ENCODE measurements around the gene LAIR1.

DNA sequence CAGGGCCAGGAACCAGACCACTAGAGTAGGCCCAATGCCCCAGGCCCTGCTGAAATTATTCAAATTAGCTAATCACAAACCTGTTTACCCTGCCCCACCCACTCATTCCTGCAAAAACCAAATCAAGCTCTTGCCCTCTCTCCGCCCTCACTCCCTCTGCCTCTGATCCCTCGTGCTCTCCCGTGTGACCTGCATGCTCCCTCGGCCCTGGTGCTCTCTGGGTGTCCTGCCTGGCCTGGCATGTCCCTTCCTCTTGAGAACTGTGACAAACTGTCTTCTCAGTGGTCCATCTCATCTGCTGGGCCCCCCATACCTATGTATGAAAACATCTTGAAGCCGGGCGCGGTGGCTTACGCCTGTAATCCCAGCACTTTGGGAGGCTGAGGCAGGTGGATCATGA is 38.3 kb upstream of the LAIR1 start:
- TF ChIP-seq POLR2AphosphoS5 (IDR thresholded peaks at IDR 0.05; ENCODE audit: low read depth, low read length) (no peak), EP300 (IDR thresholded peaks at IDR 0.05; ENCODE audit: borderline replicate concordance in 1 of 2, low read depth in 1 of 2, low read length in 1 of 2) (no peak), SIN3A (IDR thresholded peaks at IDR 0.05; ENCODE audit: borderline replicate concordance, low read depth, low read length) (no peak), EZH2phosphoT487 (IDR thresholded peaks at IDR 0.05; ENCODE audit: borderline replicate concordance, low read depth) (no peak), NRF1 (IDR thresholded peaks at IDR 0.05; ENCODE audit: low read depth, low read length) (no peak), MXI1 (IDR thresholded peaks at IDR 0.05; ENCODE audit: low read depth, low read length) (no peak), FOXJ3 (CRISPR knock-in tag; IDR thresholded peaks at IDR 0.05) (no peak)
- TF ChIP-seq, protein P1, sequence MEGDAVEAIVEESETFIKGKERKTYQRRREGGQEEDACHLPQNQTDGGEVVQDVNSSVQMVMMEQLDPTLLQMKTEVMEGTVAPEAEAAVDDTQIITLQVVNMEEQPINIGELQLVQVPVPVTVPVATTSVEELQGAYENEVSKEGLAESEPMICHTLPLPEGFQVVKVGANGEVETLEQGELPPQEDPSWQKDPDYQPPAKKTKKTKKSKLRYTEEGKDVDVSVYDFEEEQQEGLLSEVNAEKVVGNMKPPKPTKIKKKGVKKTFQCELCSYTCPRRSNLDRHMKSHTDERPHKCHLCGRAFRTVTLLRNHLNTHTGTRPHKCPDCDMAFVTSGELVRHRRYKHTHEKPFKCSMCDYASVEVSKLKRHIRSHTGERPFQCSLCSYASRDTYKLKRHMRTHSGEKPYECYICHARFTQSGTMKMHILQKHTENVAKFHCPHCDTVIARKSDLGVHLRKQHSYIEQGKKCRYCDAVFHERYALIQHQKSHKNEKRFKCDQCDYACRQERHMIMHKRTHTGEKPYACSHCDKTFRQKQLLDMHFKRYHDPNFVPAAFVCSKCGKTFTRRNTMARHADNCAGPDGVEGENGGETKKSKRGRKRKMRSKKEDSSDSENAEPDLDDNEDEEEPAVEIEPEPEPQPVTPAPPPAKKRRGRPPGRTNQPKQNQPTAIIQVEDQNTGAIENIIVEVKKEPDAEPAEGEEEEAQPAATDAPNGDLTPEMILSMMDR (IDR thresholded peaks at IDR 0.05) = no peak
- TF ChIP-seq, protein P2, sequence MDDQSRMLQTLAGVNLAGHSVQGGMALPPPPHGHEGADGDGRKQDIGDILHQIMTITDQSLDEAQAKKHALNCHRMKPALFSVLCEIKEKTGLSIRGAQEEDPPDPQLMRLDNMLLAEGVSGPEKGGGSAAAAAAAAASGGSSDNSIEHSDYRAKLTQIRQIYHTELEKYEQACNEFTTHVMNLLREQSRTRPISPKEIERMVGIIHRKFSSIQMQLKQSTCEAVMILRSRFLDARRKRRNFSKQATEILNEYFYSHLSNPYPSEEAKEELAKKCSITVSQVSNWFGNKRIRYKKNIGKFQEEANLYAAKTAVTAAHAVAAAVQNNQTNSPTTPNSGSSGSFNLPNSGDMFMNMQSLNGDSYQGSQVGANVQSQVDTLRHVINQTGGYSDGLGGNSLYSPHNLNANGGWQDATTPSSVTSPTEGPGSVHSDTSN (IDR thresholded peaks at IDR 0.05) = no peak
- TF ChIP-seq, protein P3, sequence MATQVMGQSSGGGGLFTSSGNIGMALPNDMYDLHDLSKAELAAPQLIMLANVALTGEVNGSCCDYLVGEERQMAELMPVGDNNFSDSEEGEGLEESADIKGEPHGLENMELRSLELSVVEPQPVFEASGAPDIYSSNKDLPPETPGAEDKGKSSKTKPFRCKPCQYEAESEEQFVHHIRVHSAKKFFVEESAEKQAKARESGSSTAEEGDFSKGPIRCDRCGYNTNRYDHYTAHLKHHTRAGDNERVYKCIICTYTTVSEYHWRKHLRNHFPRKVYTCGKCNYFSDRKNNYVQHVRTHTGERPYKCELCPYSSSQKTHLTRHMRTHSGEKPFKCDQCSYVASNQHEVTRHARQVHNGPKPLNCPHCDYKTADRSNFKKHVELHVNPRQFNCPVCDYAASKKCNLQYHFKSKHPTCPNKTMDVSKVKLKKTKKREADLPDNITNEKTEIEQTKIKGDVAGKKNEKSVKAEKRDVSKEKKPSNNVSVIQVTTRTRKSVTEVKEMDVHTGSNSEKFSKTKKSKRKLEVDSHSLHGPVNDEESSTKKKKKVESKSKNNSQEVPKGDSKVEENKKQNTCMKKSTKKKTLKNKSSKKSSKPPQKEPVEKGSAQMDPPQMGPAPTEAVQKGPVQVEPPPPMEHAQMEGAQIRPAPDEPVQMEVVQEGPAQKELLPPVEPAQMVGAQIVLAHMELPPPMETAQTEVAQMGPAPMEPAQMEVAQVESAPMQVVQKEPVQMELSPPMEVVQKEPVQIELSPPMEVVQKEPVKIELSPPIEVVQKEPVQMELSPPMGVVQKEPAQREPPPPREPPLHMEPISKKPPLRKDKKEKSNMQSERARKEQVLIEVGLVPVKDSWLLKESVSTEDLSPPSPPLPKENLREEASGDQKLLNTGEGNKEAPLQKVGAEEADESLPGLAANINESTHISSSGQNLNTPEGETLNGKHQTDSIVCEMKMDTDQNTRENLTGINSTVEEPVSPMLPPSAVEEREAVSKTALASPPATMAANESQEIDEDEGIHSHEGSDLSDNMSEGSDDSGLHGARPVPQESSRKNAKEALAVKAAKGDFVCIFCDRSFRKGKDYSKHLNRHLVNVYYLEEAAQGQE (IDR thresholded peaks at IDR 0.05; ENCODE audit: low read depth, low read length) = no peak
- TF ChIP-seq, protein P4, sequence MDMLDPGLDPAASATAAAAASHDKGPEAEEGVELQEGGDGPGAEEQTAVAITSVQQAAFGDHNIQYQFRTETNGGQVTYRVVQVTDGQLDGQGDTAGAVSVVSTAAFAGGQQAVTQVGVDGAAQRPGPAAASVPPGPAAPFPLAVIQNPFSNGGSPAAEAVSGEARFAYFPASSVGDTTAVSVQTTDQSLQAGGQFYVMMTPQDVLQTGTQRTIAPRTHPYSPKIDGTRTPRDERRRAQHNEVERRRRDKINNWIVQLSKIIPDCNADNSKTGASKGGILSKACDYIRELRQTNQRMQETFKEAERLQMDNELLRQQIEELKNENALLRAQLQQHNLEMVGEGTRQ (IDR thresholded peaks at IDR 0.05; ENCODE audit: borderline replicate concordance, low read depth, low read length) = no peak
